HG03442 (cell line): ENCODE measurements around the gene HMGA1.
A peak's percentile ranks its signal among the peaks of the same experiment; 100 is the strongest.

Source experiments
- ATAC-seq: cut with Tn5 transposase; IDR thresholded peaks from one replicate; pipeline ENCODE4 v1.9.1; 2021; ENCODE audit warnings: mild to moderate bottlenecking, moderate library complexity; ENCODE audit not compliant: unreplicated experiment

The HMGA1 gene

DNA sequence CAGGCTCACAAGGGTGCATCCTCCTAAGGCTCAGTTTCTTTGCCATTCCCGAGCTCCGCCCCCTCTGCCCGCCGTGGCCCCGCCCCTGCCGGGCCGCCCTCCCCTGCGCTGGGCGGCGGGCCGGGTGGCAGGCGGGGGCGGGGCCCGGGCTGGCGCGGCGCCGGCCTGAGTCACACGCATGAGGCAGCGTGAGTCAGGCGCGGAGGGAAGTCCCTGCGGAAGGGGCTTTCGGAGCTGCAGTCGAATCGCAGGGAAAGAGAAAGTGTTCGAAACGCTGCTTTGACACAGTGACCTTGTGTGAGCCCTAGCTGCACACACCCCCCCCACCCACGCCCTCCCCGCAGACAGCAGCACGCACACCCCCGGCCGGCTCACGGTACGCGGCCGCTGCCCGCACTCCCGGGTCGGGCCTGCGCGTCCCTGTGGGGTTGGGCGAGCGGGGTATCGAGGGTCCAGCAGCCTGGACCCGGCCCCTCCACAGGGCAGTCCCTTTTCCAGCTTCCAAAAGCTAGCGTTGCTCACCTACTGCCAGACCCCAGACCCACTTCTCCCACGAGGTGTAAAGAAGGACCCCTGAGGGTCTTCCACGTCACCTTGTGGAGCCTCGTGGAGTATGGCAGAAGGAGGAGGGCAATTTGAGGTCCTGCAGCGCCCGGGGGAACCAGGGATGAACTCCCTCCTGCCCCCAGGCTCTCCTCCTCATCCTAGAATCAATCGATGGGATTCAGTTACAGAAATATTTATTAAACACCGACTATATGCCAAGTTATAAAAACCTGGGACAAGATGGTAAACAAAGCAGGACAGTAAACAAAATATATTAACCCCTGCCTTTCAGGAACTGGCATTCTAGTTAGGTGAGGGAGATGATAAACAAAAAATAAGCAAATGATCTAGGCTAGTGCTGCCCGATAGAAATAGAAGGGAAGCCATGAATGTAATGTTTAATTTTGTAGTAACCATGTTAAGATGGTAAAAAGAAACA is 12.4 kb upstream of the HMGA1 start:
- peak; percentile 76 for ATAC-seq

GRCh38 chr6:34225551-34225950 is 11.1 kb upstream of the HMGA1 start:
- no peak for ATAC-seq

DNA sequence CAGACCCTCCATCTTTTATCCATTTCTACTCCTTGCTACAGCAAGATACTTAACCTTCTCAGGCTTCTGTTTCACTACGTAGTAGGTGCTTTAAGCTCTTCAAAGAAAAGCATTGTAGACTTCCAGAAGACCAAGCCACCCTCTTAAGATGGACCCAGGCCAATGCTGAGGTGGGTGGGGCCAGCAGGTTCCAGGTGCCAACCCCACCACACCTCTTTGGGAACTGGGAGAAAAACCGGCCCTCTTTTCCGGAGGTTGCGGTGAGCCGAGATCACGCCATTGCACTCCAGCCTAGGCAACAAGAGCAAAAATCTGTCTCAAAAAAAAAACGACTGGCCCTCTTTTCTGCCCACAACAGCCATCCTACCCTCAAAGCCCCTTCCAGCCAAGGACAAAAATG is 10.6 kb upstream of the HMGA1 start:
- no peak for ATAC-seq

DNA sequence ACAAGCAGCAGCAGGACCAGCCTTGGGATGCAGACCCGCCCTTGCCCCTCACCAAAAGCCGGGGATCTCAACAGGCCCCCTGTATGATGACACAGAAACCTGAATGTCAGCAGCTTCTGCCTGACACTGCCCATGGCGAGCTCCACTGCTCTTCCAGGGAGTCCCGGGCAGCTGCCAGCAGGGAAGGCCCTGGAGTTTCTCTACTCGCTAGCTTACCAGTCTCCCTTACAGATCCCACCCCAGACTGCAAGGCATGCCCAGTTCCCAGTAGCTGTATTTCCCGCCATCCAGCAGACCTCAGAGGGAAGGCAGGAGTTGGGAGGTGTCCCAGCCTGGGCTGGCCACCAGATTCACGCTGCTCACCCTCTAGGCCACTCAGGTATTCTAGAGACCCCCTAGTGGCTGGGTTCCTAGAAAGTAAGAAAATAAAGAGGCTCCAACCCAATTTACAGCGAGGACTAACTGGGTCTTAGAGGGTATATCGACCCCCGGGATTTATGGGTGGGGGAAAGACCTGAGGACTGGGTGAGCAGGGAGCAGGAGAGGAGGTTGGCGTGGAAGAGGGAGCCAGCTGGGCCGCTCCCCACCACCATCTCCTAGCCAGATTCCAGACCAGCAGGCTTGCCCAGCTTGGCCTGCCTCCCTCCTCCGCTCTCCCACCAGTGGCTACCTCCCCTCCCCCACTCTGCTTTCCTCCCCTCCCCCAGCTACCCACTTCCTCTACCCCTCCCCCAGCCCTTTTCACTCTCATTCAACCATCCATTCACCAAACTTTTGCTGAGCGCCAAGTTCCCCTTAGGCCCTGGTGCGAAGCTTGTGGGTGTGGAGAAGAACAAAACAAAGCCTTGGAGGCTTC is 9.7 kb upstream of the HMGA1 start:
- ATAC-seq: no peak

DNA sequence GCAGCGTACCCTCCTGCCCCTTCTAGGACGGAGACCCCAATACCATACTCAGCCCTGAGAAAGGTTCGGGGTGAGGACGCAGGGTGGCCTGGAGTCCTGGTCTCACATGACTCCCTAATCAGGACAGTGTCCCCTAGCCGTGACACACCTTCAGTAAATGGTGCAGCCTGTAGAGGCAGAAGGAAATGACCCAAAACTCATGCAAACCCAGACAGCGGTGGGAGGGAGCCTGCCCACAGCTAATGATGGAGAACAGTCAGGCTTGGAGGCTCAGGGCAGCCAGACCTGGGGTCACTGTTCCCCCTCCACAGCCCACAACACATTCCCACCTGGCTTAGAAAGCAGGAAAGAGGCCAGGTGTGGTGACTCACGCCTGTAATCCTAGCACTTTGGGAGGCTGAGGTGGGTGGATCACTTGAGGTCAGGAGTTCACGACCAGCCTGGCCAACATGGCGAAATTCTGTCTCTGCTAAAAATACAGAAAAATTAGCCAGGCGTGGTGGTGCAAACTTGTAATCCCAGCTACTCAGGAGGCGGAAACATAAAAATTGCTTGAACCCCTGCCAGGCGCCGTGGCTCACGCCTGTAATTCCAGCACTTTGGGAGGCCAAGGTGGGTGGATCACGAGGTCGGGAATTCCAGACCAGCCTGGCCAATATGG is 8.8 kb upstream of the HMGA1 start:
- no peak for ATAC-seq

DNA sequence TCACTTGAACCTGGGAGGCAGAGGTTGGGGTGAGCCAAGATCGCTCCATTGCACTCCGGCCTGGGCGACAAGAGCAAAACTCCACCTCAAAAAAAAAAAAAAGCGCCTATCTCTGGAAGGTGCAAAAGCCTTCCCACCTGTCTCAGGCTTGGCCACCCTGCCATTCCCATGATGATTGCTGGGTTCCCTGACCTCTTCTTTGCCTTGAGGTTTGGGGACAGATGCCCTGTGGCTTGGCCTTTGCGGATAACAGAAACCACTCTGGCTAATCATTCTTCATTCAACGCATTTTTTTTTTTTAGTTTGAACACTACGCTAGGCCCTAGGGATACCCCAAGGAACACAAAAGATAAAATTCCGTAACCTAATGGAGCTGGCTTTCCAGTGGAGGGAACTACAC is 6.8 kb upstream of the HMGA1 start:
- ATAC-seq: no peak

- ATAC-seq: no peak
These were observed 5.9 kb upstream of the HMGA1 start for GRCh38 chr6:34230653-34231371.

- ATAC-seq: no peak
These were observed 4.9 kb upstream of the HMGA1 start for GRCh38 chr6:34231566-34232336.

DNA sequence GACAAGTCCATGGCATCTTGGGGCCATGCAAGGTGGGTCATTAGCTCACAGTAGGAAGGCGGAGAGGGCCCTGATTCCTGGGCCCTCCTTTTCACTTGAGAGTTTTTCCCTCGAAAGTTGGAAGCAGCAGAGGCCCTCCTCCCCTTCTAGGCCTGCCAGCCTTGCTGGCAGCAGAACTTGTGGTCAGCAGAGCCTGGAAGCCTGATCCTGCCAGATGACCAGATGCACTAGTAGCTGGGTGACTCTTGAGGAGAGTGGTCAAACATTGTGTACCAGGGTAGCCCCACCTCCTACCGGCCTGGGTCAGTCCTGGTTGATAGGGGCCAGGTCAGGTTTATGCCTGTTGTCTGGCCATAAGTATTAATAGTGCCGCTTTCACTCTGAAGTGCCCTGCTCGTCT is 3.8 kb upstream of the HMGA1 start:
- ATAC-seq: no peak

DNA sequence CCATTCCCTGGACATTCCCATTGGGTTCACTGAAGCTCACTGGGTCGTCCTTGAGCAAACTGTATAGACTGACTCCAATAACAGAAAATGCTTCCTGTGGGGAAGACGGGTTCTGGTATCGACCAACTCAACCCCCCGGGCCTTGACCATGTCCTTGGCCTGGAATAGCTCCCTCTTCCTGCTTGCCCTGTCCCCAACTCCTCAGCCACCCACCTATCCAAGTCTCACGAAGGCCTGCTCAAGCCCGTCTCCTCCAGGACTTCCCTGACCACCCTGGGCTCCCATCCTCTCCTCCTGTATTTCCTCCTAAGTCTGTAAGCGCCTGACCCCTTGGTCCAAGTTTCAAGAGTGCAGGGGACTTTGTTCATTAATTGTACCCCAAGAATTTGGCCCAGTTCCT is 2.8 kb upstream of the HMGA1 start:
- no peak for ATAC-seq

DNA sequence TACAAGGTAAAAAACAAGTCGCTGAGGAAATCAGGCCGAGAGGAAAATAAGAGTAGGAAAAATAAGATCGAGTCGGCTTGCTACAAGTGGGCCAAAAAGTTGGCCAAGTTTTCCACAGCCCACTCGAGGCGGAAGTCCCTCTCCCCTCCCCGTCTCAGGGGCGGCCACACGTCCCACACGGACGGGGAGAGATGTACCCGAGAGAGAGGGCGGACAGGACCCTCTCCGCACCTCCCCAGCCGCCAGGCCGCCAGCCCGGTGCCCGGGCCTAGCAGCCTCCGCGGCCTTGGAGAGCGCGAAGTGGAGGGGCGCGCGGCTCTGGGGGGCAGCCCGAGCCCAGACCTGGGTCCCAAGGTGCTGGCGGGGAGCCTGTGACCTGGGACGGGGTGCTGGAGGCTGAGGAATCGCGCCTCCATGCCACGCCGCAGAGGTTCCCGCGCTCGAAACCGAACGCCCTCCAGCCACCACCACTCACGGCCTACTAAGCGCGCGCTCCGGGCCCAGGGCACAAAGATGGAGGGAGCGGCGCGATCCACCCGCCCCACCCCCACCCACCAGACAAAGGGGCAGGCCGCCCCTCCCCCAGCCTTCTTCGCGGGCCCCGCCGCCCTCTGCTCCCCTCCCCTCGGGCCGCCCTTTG is 1.9 kb upstream of the HMGA1 start:
- no peak for ATAC-seq

DNA sequence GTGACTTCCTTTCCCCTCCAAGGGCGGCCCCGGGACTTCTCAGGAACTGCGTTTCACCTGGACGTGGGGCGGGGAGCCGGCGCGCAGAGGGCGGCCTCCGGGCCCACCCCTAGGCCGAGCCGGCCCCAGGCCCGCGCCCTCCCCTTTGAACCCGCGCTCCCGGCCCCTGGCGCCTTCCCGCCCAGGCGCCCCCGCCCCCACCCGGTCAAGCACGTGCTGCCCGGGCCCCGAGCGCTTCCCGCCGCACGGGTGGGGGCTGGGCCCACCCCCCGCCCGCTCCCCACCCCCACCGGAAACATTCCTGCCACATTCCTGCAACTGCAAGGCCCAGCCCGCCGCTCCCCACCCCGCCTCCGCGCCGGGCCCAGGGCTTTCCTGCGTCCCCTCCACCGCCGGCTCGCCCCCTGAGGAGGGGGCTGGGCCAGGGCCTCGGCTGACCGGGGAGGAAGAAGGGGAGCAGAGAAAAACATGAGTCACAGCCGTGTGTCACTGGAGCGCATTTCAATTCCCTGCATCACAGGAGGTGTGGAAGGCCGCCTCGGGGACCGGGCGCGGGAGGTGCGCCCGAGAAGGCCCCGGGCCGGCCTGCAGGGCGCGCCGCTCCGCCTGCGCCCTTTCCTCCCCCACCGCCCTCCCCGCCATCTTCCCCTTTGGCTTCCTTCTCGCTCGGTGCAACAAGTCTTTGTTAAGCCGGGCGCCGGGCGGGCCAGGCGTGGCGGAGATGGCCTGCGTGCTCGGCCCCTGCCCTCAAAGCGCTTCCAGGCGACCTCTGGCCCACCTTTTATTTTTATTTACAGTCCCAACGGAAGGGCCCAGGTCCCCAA is 1.2 kb upstream of the HMGA1 start:
- ATAC-seq: no peak

DNA sequence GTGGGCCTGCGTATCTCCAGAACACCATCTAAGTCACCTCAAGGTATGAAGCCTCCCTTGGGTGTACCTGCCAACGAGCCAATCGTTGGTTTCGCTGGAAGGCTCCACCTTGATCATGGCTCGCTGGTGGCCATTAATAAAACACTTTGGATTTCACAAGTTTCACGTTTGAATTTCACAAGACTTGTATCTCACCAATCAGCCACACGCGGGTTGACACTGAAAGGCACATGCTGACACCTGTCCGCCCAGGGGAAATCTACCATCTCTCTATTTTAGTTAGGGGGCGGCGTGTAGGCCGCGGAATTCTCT is 586 bp upstream of the HMGA1 start:
- ATAC-seq: no peak

GRCh38 chr6:34237316-34237721 is 646 bp downstream of the HMGA1 start:
- peak; percentile 10 for ATAC-seq

GRCh38 chr6:34237722-34238584 is 1.3 kb downstream of the HMGA1 start:
- no peak for ATAC-seq

GRCh38 chr6:34238585-34239499 is 2.2 kb downstream of the HMGA1 start:
- ATAC-seq: no peak

DNA sequence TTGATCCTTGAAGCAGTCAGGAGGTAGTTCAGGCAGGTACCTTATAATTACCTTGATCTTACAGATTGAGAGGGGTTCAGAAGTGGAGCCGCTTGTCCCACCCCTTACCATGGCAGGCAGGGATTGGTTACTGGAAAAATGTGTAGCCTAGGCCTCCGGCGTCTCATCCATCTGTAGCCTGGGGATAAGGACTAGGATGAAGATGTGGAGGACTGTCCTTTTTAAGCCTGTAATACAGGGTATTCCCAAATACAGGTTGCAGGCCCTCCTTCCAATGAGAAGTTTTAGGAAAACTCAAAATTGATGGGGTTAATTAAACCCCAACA is 2.8 kb downstream of the HMGA1 start:
- no peak for ATAC-seq
